ENCODE measurements around the gene BBS9.

The BBS9 gene

GRCh38 chr7:33357846-33358245, 228.5 kb downstream of the BBS9 start:
- no peak for DNase-seq (ENCODE audit: low read depth)
- H3K4me3 ChIP-seq (ENCODE audit: low read length): no peak overlapping the region
- no peak for TF ChIP-seq CTCF (IDR thresholded peaks at IDR 0.05; ENCODE audit: insufficient read depth, low read depth, low read length, missing control alignments)

GRCh38 chr7:33369888-33370287, 240.5 kb downstream of the BBS9 start:
- DNase-seq (ENCODE audit: low read depth): no peak
- TF ChIP-seq CTCF (IDR thresholded peaks at IDR 0.05; ENCODE audit: insufficient read depth, low read depth, low read length, missing control alignments): no peak
- H3K4me3 ChIP-seq (ENCODE audit: low read length): no peak overlapping the region

- H3K4me3 ChIP-seq (ENCODE audit: low read length): no peak overlapping the region
- no peak for DNase-seq (ENCODE audit: low read depth)
- no peak for TF ChIP-seq CTCF (IDR thresholded peaks at IDR 0.05; ENCODE audit: insufficient read depth, low read depth, low read length, missing control alignments)
Measured at GRCh38 chr7:33373195-33373594, 243.8 kb downstream of the BBS9 start.

GRCh38 chr7:33379891-33380525, 250.6 kb downstream of the BBS9 start:
- H3K4me3 ChIP-seq (ENCODE audit: low read length): no peak overlapping the region
- DNase-seq (ENCODE audit: low read depth): no peak
- TF ChIP-seq CTCF (IDR thresholded peaks at IDR 0.05; ENCODE audit: insufficient read depth, low read depth, low read length, missing control alignments): no peak

GRCh38 chr7:33388332-33388731, 259.0 kb downstream of the BBS9 start:
- no peak for TF ChIP-seq CTCF (IDR thresholded peaks at IDR 0.05; ENCODE audit: insufficient read depth, low read depth, low read length, missing control alignments)
- H3K4me3 ChIP-seq (ENCODE audit: low read length): no peak overlapping the region
- no peak for DNase-seq (ENCODE audit: low read depth)

GRCh38 chr7:33392148-33392547, 262.8 kb downstream of the BBS9 start:
- no peak for TF ChIP-seq CTCF (IDR thresholded peaks at IDR 0.05; ENCODE audit: insufficient read depth, low read depth, low read length, missing control alignments)
- no peak overlapping the region for H3K4me3 ChIP-seq (ENCODE audit: low read length)
- DNase-seq (ENCODE audit: low read depth): no peak

GRCh38 chr7:33393770-33394169, 264.4 kb downstream of the BBS9 start:
- no peak overlapping the region for H3K4me3 ChIP-seq (ENCODE audit: low read length)
- no peak for TF ChIP-seq CTCF (IDR thresholded peaks at IDR 0.05; ENCODE audit: insufficient read depth, low read depth, low read length, missing control alignments)
- DNase-seq (ENCODE audit: low read depth): no peak
